Hematopoietic multipotent progenitor cell (in vitro differentiated cells): ENCODE measurements around the gene C15orf62. TPM values are rescaled to one million over a fixed set of nuclear protein-coding genes. Genes with fewer than 3 reads are reported as not detected.
A peak's percentile ranks its signal among the peaks of the same experiment; 100 is the strongest.

Source experiments
- DNase-seq, 3 donors: peaks; one replicate each; pipeline ENCODE4 v3.0.0-alpha.2; 2011 to 2015; ENCODE audit warnings: low read depth in 2 of 3, low spot score in 2 of 3
- total RNA-seq: library from RNA; depleted of rRNA; stranded (reverse); fragments of >200 nt; gene quantifications from one replicate; pipeline ENCODE4 v1.2.3, GENCODE V29; 2012

C15orf62 gene
- total RNA-seq, 1 donor: 1.1 TPM

DNA sequence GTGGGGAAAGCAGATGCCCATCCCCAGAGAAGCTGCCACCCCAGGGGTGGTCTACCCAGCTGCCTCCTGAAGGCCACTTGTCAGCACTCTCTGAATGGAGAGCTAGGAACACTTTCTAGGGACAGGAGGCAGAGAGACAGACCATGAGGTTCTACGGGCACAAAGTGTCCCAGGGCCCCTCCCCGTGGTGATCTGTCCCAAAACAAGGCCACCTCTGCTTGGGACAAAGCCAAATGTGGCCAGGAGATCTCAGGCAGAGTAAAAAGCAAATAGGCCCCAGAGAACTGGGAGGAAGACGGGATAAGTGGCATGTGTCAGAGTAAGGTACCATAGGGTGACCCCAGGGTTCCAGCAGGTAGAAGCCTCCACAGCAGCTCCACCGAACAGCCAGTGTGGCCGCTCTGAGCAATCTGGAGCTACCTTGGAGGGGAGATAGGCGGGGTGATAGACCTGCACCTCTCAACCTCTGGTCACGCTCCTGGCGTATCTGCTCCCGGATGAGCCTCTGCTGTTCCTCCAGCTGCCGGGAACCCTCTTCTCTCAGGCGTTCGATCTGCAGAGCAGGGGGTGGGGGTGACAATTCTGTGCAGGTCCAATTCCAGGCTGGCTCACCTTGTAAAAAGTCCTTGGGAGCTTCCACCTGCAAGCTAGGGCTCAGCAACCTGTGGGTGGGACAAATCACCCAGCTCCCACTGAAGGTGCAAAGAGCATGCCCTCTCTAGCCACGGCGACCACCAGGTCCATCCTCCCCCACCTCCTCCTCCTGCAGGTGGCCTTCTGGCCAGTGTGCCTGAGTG is 6.2 kb downstream of the C15orf62 start:
- DNase-seq: no peak

DNA sequence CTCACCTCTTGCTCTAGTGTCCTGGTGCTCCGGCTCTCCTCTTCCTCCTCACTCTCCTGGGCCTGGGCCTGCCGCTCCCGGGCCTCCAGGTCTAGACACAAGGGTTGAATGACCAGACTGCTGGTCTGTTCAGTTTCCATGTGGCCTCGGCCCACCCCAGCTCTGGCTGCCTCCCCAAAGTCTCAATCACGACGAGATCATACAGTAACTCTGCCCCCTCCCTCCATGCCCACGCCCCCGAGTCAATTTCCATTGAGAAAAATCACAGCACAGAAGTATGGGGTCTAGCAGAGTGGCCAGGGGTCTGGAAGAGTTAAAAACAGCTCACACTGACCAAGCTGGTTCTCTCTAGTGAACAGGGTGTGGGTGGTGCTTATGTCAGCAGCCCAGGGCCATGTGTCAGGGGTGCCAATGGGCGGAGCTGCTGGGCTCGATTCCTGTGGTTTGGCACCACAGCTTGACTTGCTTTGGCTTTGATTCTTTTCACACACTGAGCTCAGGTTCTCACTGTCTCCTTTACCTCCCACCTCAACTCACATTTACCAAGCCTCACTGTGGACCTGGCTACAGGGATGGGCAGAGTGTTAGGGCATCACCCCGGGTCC is 6.9 kb downstream of the C15orf62 start:
- DNase-seq: no peak

DNA sequence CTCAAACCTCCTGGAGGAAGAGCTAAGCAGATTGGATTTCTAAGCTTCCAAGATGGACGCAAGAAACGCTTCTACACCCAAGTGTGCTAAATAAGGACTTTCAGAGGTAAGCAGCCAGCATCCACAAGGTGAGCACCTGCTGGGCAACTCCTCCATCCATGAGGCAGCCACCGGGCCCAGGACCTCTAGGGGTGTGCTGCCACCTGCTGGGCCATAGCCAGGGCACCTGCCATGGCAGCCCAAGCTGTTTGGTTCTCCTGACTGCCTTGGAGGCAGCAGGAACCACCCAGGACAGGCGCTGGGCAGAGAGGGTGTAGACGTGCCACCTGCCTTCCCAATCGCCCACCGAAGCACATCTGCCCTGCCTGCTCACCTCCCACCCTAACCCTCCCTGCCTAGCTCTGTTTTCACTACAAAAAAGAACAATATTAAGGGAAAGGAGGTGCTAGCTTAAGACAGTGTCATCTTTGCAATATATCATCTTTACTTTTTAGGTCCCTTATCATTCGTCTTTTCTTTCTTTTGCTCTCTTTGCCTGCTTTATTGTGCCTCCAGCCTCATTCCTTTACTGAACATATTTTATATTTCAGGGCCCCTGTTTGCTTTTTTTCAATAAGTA is 12.9 kb downstream of the C15orf62 start:
- DNase-seq: peak in 2 of 3 donors; percentile 62 to 79

DNA sequence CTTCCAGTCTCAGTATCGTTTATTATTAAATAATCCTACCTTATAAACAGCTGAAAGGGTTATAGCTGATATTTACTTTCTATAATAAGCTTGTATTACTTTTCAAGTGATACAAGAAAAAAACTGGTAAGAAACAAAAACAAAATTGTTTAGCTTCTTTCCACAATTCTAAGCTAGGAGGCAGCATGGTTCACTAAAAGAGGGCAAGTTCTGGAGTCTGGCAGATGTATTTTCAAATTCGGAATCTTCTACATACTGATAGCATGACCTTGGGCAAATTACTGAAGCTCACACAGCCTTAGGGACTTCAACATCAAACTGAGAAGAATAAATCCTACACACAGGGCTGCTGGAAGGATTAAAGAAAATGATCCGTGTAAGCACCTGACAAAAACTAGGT is 15.4 kb downstream of the C15orf62 start:
- DNase-seq: no peak

DNA sequence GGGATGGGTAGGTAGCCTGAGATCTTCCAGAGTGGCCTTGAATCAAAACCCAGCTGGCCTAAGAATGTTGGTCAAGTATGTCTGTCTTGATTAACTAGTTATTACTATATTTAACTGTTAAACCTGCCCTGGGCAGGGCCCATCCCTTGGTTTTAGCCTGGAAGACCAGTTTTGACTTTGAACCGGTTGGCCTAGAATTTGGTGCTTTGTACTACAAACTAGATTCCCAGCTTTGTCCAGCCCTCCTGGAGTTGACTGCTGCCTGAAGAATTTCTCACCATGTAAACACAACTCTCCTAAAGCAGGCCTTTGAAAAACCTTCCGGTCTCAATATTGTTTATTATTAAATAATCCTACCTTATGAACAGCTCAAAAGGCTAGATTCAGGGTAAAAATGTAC is 16.0 kb downstream of the C15orf62 start:
- no peak for DNase-seq

DNA sequence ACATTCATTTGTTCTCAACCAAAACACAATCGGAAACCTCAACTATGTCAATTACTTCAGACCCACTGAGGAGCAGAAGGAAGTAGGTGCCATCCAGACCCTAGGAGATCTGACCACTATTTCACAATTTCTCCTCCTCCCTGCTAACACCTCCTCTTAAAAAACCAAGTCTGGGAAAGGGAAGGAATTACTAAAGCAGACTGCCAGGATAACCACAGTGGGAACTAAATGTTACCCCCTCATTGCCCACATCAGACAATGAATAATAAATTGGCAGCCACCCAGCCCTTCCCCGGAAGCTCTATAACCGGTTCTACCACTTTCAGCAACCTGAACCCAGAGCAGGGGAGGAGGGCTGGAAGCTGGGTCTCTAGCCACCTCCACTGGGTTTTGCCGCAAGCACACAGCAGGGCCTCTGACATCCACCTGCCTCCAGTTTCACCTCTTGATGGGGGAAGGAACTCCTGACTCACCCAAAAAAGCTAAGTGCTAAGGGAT is 17.6 kb downstream of the C15orf62 start:
- peak in 1 of 3 donors; percentile 34 for DNase-seq

DNA sequence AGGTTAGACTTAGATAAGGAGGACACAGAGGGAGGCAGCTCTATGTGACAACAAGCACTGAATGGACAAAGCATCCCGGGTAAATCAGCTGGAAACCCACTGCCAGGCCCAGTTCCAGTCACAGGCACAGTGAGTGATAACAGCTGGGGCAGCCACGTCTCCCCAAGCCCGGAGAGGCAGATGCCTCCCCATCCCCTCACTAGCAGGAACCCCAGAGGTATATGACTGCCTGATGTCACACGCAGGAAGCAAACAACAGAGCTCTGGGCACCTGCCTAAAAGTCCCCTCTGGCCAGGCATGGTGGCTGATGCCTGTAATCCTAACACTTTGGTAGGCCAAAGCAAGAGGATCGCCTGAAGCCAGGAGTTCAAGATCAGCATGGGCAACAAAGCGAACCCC is 18.2 kb downstream of the C15orf62 start:
- DNase-seq: no peak

DNA sequence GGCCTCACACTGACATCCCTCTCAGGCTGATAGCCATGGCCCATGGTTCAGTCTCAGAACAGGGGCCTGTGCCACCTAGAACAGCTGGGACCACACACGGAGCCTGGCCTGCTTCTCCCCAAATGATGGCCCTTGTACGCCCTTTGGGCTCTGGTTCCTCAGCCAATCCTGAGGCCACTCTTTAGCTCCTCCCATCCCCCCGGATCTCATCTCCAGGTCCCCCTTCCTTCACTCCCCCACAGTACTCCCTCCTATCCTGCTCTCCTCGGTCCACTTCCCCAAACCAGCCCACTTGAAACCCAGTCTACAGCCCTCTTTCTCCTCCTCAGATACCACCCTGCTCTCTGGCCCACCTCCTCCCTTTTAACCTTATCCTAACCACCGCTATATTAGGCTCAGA is 19.3 kb downstream of the C15orf62 start:
- DNase-seq: no peak

DNA sequence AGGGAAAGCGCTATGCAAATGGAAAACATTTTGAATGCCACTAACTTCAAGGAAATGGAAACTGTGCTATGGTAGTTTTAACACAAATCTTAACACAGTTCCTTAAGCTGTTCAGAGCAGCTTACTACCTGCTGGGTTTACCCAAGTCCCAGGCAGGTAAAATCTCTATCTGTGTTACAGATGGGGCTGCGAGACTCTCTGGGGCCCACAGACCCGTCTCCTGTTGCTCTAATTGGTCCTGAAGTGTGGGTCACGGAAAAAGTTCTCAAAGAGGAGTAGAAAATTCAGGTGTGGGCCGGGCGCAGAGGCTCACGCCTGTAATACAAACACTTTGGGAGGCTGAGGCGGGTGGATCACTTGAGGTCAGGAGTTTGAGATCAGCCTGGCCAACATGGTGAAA is 20.2 kb downstream of the C15orf62 start:
- DNase-seq: no peak

DNA sequence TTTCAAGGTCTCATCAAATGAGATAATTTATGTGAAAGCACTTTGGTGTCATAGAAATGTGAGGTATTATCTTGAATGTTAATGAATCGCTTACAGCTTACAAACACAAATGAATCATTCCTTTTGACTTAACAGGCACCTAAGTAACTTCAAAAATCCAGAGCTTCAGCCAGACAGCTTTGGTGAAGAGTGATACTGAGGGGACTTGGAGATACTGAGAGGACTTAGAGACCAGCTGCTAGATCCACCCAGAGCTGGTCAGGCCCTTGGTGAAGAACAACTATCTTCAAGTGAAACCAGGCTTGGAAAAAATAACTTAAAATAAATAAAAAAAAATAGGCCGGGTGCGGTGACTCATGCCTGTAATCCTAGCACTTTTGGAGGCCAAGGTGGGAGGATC is 20.9 kb downstream of the C15orf62 start:
- DNase-seq: no peak

DNA sequence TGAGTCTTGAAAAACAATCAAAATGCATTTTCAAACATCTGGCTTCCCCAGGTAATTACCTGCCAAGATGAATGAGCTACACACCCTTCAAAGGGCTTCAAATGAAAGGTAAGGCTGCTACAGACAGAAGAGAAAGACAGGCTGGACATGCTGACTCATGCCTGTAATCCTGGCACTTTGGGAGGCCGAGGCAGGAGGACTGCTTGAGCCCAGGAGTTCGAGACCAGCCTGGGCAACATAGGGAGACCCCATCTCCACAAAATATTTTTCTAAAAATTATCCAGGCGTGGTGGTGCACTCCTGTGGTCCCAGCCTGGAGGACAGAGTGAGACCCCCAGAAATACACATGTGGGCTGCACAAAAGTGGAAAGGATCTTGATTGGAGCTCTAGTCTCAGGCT is 22.6 kb downstream of the C15orf62 start:
- no peak for DNase-seq

DNA sequence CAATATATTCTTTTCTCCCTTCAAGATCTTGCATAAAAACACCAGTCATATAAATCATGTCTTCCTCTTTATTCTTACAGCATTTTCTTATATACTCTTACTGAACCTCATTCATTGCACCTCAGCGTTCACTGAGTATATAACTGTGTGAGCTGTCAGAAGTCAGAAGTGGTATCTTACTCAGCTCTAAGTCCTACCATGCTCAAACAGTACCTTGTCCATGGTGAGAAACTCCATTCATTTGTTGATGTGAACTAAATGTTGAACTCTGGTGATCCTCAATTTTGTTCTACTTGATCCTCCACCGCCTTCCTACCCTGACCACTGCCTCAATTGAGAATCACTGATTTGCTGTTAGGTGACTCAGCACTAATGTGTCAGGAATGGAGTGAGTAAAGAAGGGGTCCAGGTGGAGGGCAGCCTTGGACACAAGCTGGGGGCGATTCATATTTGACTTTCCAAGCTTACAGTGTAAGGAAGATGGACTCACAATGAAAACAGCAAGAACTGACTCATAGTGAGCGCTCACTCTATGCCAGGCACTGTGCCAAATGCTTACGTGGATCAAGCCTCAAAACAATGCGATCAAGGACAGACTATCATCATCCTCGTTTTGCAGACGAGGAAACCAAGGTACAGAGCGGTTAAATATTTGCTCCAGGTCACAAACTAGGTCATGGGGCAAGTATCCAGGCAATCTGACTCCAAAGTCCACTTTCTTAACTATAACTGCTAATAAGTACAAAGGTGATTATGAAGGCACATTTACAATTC is 23.6 kb downstream of the C15orf62 start:
- no peak for DNase-seq

DNA sequence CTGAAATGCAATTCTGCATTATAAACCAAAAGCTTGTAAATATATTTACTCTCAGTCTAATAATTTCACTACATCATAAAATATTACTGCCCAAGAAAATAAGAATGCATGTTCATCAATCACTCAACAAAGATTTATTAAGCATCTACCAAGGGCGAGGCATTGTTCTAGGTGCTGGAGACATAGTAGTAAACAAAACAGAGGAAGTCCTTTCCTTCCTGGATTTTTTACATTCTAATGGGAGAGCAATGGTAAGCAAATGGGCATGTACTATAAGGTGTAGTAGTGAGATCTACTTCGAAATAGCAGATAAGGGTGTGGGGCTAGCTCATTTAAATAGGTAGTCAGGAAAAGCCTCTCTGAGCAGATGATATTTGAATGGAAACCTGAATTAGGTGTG is 26.3 kb downstream of the C15orf62 start:
- DNase-seq: no peak

DNA sequence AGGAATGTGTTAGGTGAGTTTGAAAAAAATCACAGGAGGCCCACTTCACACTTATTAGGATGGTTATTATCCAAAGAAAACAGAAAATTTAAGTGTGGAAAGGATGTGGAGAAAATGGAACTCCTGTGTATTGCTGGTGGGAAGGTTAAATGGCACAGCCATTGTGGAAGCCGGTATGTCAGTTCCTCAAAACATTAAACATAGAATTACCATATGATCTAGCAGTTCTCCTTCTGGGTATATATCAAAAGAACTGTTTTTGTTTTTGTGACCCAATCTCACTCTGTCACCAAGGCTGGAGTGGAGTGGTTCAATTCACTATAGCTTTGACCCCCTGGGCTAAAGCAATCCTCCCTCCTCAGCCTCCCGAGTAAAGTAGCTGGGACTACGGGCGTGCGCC is 26.7 kb downstream of the C15orf62 start:
- peak in 1 of 3 donors; percentile 29 for DNase-seq

DNA sequence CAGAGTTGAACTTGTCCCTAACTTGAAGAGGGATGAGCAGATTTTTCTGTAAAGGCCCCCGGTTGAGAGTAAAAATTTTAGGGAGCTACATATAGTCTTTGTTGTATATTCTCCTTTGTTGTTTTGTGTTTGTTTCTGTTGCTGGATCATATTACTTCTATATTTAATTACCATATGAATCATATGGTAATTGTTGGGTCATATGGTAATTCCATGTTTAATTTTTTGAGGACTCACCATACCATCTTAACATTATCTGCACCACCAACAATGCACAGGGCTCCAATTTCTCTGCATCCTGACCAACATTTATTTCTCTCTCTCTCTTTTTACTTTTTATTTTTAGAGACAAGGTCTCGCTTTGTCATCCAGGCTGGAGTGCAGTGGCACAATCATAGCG is 29.7 kb downstream of the C15orf62 start:
- no peak for DNase-seq

DNA sequence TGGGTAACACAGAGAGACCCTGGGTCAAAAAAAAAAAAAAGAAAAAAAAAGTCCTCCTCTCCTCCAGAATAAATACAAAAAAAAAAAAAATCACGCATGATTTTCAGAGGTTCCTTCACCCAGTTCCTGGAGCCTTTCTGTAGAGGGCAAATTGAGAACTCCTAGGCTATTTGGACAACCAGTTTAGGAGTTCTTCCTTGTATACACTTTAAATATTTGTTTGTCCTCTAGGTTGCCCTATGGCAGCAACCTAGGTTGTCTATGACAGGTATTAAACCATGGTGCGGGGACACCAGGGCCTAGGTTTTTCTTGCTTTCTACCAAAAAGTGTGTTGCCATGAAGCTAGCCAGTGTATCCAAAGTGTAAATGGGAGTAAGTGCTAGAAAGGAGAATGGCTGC is 33.3 kb downstream of the C15orf62 start:
- DNase-seq: no peak

DNA sequence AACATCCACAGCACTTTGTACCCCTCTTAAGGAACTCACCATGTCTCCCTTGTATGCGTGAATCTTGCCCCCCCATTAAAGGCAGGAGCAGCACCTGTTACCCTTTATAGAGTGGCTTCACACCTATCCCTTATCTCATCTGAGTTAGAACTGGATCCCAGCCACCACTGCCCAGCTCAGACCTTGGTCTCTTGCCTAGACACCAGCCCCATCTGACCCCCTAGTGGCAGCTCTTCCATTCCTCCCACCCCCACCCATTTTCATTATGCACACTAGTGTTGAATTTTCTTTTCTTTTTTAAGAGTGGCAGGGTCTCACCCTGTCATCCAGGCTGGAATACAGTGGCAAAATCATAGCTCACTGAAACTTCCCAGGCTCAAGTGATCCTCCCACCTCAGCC is 33.9 kb downstream of the C15orf62 start:
- DNase-seq: no peak

DNA sequence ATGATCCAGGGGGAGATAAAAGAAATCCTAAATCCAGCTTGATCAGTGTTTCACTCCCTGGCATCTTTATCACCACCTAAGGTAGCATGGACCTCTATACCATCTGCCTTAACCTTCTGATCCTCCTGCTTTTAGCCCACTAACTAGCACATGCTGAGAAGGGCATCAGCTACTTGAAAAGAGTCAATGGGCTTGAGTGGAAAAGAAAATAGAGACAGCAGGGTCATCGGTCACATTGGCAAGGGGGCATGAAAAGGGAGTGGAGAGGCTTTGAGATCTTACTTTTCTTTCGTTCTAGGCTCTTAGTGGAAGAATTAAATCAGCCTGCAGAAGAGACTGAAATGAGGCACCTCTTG is 36.9 kb downstream of the C15orf62 start:
- no peak for DNase-seq

DNA sequence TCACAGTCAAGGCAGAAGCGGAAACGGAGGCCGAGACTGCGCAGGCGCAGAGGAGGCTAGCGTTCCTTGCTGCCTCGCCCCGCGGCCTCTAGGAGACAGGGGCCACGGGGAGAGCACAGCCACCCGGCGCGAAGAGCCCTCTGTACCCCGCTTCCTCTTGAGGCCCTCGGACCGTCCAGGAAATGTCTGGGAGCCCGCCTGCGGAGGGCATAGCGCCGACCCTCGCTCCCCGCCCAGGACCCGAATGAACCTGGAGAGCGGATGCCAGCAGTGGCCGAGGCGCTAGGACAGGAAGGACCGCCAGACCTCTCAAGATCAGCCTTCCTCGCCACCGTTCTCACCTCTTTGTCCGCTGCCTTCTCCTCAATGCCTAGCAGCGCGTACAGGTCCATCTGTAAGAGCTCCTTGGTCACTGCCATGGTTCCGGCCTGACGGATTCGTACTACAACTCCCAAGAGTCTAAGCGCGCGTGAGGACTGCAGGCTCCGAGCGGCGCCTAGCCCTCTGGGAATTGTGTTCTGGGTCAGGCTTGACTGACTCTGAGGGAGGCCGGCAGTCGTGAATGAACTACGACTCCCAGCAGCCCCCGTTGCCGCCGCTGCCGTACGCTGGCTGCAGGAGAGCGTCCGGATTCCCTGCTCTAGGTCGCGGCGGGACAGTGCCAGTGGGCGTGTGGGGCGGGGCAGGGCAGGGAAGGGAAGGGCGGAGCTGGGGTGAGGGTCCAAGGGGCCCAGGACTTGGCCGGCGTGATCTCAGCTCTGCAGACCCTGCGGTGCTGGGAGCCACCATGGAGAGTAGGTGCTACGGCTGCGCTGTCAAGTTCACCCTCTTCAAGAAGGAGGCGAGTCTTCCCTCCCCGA is 37.5 kb downstream of the C15orf62 start, which contains the start of the genes DNAJC17 and ZFYVE19:
Gene DNAJC17 (minus strand): TSS at position 446 of the 860 bp plus-strand sequence. CDS start 27 bp downstream, at position 419.
Gene ZFYVE19 (plus strand): TSS at position 62 of the 860 bp plus-strand sequence. CDS start 501 bp downstream, at position 563.
- DNase-seq: peak; percentile 79 to 97 (median 96)

DNA sequence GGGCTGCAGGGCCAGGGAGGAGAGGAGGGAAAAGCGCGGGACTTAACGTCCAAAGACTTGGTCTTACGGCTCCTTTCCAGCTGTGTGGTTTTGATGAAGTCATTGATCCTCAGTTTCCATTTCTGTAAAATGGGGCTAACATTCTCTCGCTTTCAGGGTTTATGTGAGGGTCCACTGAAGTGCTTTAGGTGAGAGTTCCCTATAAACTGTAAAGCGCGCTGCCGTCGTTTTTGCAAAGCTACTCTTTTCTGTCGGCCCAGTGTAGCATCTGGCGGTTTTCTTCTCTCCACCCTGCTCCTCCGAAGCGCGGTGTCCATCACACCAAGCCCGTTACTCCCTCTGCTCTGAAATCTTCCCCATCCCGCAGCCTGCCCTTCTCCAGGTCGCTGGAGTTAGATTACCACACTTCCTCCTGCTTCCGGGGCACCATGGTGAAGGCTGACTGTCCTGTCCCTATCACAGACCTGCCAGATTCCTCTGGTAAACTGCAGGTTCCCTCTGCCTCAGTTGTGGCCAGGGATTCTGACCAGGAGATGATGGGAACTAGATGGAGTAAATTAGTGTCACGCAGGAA is 38.2 kb downstream of the C15orf62 start:
- no peak for DNase-seq
